Kidney glomerular epithelial cell (primary cell): ENCODE measurements around the gene IFT122.
"Not testable (repeated sequence)": the region's sequence is repeated elsewhere in the genome, so short reads cannot be mapped to it uniquely, and the experiment has no call there.

Experiments used
- DNase-seq: peaks from one replicate; lab custom pipeline; 2025; lab: John Stamatoyannopoulos, UW

IFT122 gene

GRCh38 chr3:129498603-129499488 is 58.8 kb downstream of the IFT122 start:
- peak; percentile 3 for DNase-seq

GRCh38 chr3:129499604-129500333 is 59.7 kb downstream of the IFT122 start:
- not testable (repeated sequence) for DNase-seq

GRCh38 chr3:129500334-129500658 is 60.3 kb downstream of the IFT122 start:
- DNase-seq, result no peak

- DNase-seq, result no peak
Observed at GRCh38 chr3:129501630-129502029, 61.6 kb downstream of the IFT122 start.

GRCh38 chr3:129502641-129503408 is 62.8 kb downstream of the IFT122 start:
- DNase-seq, result no peak

GRCh38 chr3:129503471-129504291 is 63.7 kb downstream of the IFT122 start:
- DNase-seq, result no peak

GRCh38 chr3:129504471-129505100 is 64.6 kb downstream of the IFT122 start:
- DNase-seq, result no peak

- DNase-seq, result no peak
Observed at GRCh38 chr3:129505341-129505740, 65.3 kb downstream of the IFT122 start.

- DNase-seq, result peak; percentile 8
Observed at GRCh38 chr3:129506231-129506742, 66.3 kb downstream of the IFT122 start.

- no peak for DNase-seq
Observed at GRCh38 chr3:129507181-129507831, 67.3 kb downstream of the IFT122 start.

- DNase-seq, result no peak
Observed at GRCh38 chr3:129512595-129512994, 72.6 kb downstream of the IFT122 start.

GRCh38 chr3:129513705-129514104 is 73.7 kb downstream of the IFT122 start:
- no peak for DNase-seq

- no peak for DNase-seq
Observed at GRCh38 chr3:129514110-129514509, 74.1 kb downstream of the IFT122 start.

- no peak for DNase-seq
Observed at GRCh38 chr3:129514563-129514962, 74.5 kb downstream of the IFT122 start.

- DNase-seq, result not testable (repeated sequence)
Observed at GRCh38 chr3:129515108-129515820, 75.2 kb downstream of the IFT122 start.

GRCh38 chr3:129515821-129516432 is 75.9 kb downstream of the IFT122 start:
- DNase-seq, result not testable (repeated sequence)

GRCh38 chr3:129517516-129517915 is 77.5 kb downstream of the IFT122 start:
- no peak for DNase-seq

- DNase-seq, result no peak
Observed at GRCh38 chr3:129518038-129518561, 78.1 kb downstream of the IFT122 start.

- no peak for DNase-seq
Observed at GRCh38 chr3:129518581-129518980, 78.6 kb downstream of the IFT122 start.
